AG04449 (cell line): Measurements from ENCODE around the gene PI4K2B.

Experiments used
- CTCF ChIA-PET: fragments of 350-600 bp; formaldehyde crosslinking; extraction: SDS; loops from one replicate; lab custom pipeline; 2021; ENCODE audit warnings: antibody characterized with exemption; lab: Yijun Ruan, JAX
- POLR2A ChIA-PET: fragments of 400-600, 350-600 bp; formaldehyde crosslinking; extraction: SDS; loops from one replicate; lab custom pipeline; 2020; ENCODE audit warnings: antibody characterized with exemption, inconsistent platforms; lab: Yijun Ruan, JAX
- DNase-seq: peaks from one replicate; pipeline ENCODE4 v3.0.0-alpha.2; 2010; ENCODE audit warnings: low read depth, low spot score
- H3K4me3 ChIP-seq: 2 replicates; pipeline ENCODE4 v1.5.1; 2011; ENCODE audit warnings: low read depth, mild to moderate bottlenecking, control low read depth, low read length
- CTCF ChIP-seq: IDR thresholded peaks from one replicate; pipeline ENCODE4 v1.5.1; 2011; ENCODE audit warnings: mild to moderate bottlenecking, moderate library complexity, low read length, control low read depth, inconsistent platforms; ENCODE audit not compliant: insufficient read depth; ENCODE audit errors: missing control alignments

The PI4K2B gene

GRCh38 chr4:25308761-25309160, 74.9 kb downstream of the PI4K2B start:
- DNase-seq, result no peak
- CTCF ChIA-PET, result interaction anchor here (0.7 to 0.8 kb wide), 2 partner anchors 13 to 58 kb away, joined by 3 to 4 read pairs; no protein-coding TSS in a partner anchor
- no peak for TF ChIP-seq CTCF
- POLR2A ChIA-PET, result no interaction called here
- H3K4me3 ChIP-seq, result no peak overlapping the region

- POLR2A ChIA-PET, result no interaction called here
- no peak overlapping the region for H3K4me3 ChIP-seq
- TF ChIP-seq CTCF, result no peak
- CTCF ChIA-PET, result interaction anchor here (0.6 to 4.0 kb wide), 6 partner anchors 11 to 1277 kb away, joined by 3 to 57 read pairs (median 5); no protein-coding TSS in a partner anchor
- DNase-seq, result no peak
These were observed 76.4 kb downstream of the PI4K2B start for GRCh38 chr4:25310066-25310802.

GRCh38 chr4:25310803-25311166, 77.0 kb downstream of the PI4K2B start:
- no peak for TF ChIP-seq CTCF
- ChIA-PET CTCF (interaction anchor here (1.0 to 4.0 kb wide), 5 partner anchors 11 to 34 kb away, joined by 3 to 57 read pairs (median 17); no protein-coding TSS in a partner anchor), POLR2A (no interaction called here)
- DNase-seq, result no peak
- H3K4me3 ChIP-seq, result no peak overlapping the region

- TF ChIP-seq CTCF, result peak; percentile 99
- POLR2A ChIA-PET, result interaction anchor here (0.6 to 1.0 kb wide), 5 partner anchors 8 to 139 kb away, joined by 3 to 10 read pairs (median 4); no protein-coding TSS in a partner anchor
- H3K4me3 ChIP-seq, result peak within 1 kb of the TSS; percentile 99
- CTCF ChIA-PET, result interaction anchor here (0.6 to 4.4 kb wide), 60 partner anchors 9 to 823 kb away, joined by 3 to 68 read pairs (median 7); partner anchors contain the start of genes ANAPC4 and SEPSECS
- DNase-seq, result peak; percentile 54
These were observed 78.8 kb downstream of the PI4K2B start, which contains the start of gene ZCCHC4 for GRCh38 chr4:25312496-25313200. ZCCHC4 (plus strand) TSS chr4:25312774; CDS start chr4:25312810, 36 bp downstream.

GRCh38 chr4:25313201-25313895, 79.5 kb downstream of the PI4K2B start:
- POLR2A ChIA-PET, result no interaction called here
- DNase-seq, result no peak

More at GRCh38 chr4:25313201-25313895, 79.5 kb downstream of the PI4K2B start:
- peak overlapping the region; percentile 99 for H3K4me3 ChIP-seq
- no peak for TF ChIP-seq CTCF
- CTCF ChIA-PET, result interaction anchor here (0.6 to 4.4 kb wide), 46 partner anchors 8 to 823 kb away, joined by 3 to 68 read pairs (median 8); partner anchors contain the start of genes ANAPC4 and SEPSECS
